ENCODE results near the gene BAG3.
A peak's percentile ranks its signal among the peaks of the same experiment; 100 is the strongest.

The BAG3 gene

GRCh38 chr10:119700321-119700954, 49.3 kb downstream of the BAG3 start:
- Histone ChIP-seq H3K27me3 (ENCODE audit: control insufficient read depth, low read length) (no peaks in the 10 kb centered on the region), H3K9me3 (ENCODE audit: control insufficient read depth, insufficient read depth, low read length) (no peaks in the 10 kb centered on the region), H3K4me2 (ENCODE audit: low read length) (peak overlapping the region; percentile 49), H4K20me1 (ENCODE audit: control insufficient read depth, insufficient read depth, low read depth, low read length) (no peaks in the 10 kb centered on the region), H3K9me2 (replicated peaks; ENCODE audit: control insufficient read depth, low read length) (no peaks in the 10 kb centered on the region), H3K4me1 (ENCODE audit: control insufficient read depth, low read length) (peaks cover 64% of the 10 kb centered on the region), H3K4me3 (ENCODE audit: low read length) (peak overlapping the region; percentile 36), H3K36me3 (ENCODE audit: control insufficient read depth, low read length) (no peaks in the 10 kb centered on the region), H3K27ac (ENCODE audit: low read depth, low read length) (peak overlapping the region; percentile 63), H3K79me2 (ENCODE audit: control insufficient read depth, low read length) (no peaks in the 10 kb centered on the region), H3F3A (ENCODE audit: control insufficient read depth, insufficient read depth) (peaks cover 32% of the 10 kb centered on the region)
- TF ChIP-seq EZH2phosphoT487 (IDR thresholded peaks at IDR 0.05; ENCODE audit: borderline replicate concordance, low read length) (no peak), CTCF (IDR thresholded peaks at IDR 0.05; ENCODE audit: low read depth, low read length, poor library complexity, severe bottlenecking) (no peak)

GRCh38 chr10:119701861-119702260, 50.7 kb downstream of the BAG3 start:
- H3K4me3 ChIP-seq (ENCODE audit: low read length), result 0 out of 2 replicates have a peak overlapping the region, but pooled peaks have one; percentile 15
- 0 out of 2 replicates have a peak, but pooled peaks cover 3% of the 10 kb centered on the region for H3K36me3 ChIP-seq (ENCODE audit: control insufficient read depth, low read length)
- H3K9me3 ChIP-seq (ENCODE audit: control insufficient read depth, insufficient read depth, low read length), result peaks cover 8% of the 10 kb centered on the region; the same call in 1 of the 2 replicates
- H3K9me2 ChIP-seq (replicated peaks; ENCODE audit: control insufficient read depth, low read length), result no peaks in the 10 kb centered on the region
- peak overlapping the region; percentile 34 for H3K4me2 ChIP-seq (ENCODE audit: low read length)
- H3K79me2 ChIP-seq (ENCODE audit: control insufficient read depth, low read length), result no peaks in the 10 kb centered on the region
- H3K27me3 ChIP-seq (ENCODE audit: control insufficient read depth, low read length), result no peaks in the 10 kb centered on the region
- no peak overlapping the region for H3K27ac ChIP-seq (ENCODE audit: low read depth, low read length)
- H4K20me1 ChIP-seq (ENCODE audit: control insufficient read depth, insufficient read depth, low read depth, low read length), result no peaks in the 10 kb centered on the region
- H3K4me1 ChIP-seq (ENCODE audit: control insufficient read depth, low read length), result peaks cover 76% of the 10 kb centered on the region
- H3F3A ChIP-seq (ENCODE audit: control insufficient read depth, insufficient read depth), result peaks cover 32% of the 10 kb centered on the region
- TF ChIP-seq CTCF (IDR thresholded peaks at IDR 0.05; ENCODE audit: low read depth, low read length, poor library complexity, severe bottlenecking) (no peak), EZH2phosphoT487 (IDR thresholded peaks at IDR 0.05; ENCODE audit: borderline replicate concordance, low read length) (no peak)

GRCh38 chr10:119702583-119702982, 51.4 kb downstream of the BAG3 start:
- TF ChIP-seq EZH2phosphoT487 (IDR thresholded peaks at IDR 0.05; ENCODE audit: borderline replicate concordance, low read length) (no peak), CTCF (IDR thresholded peaks at IDR 0.05; ENCODE audit: low read depth, low read length, poor library complexity, severe bottlenecking) (no peak)
- Histone ChIP-seq H3F3A (ENCODE audit: control insufficient read depth, insufficient read depth) (peaks cover 32% of the 10 kb centered on the region), H3K4me1 (ENCODE audit: control insufficient read depth, low read length) (peaks cover 81% of the 10 kb centered on the region), H3K27ac (ENCODE audit: low read depth, low read length) (no peak overlapping the region), H3K4me3 (ENCODE audit: low read length) (no peak overlapping the region), H3K27me3 (ENCODE audit: control insufficient read depth, low read length) (no peaks in the 10 kb centered on the region), H3K9me2 (replicated peaks; ENCODE audit: control insufficient read depth, low read length) (no peaks in the 10 kb centered on the region), H4K20me1 (ENCODE audit: control insufficient read depth, insufficient read depth, low read depth, low read length) (no peaks in the 10 kb centered on the region), H3K9me3 (ENCODE audit: control insufficient read depth, insufficient read depth, low read length) (peaks cover 16% of the 10 kb centered on the region), H3K36me3 (ENCODE audit: control insufficient read depth, low read length) (0 out of 2 replicates have a peak, but pooled peaks cover 3% of the 10 kb centered on the region), H3K4me2 (ENCODE audit: low read length) (peak overlapping the region; percentile 34), H3K79me2 (ENCODE audit: control insufficient read depth, low read length) (no peaks in the 10 kb centered on the region)

Data from DOHH2 (cell line).